Neural cell (in vitro differentiated cells): ENCODE results near the gene ARL3. TPM values are rescaled to one million over a fixed set of nuclear protein-coding genes. Genes with fewer than 3 reads are reported as not detected.

Source experiments
- H2AFZ ChIP-seq: fragments of 200-600, 300-800 bp; sonication (generic), shearing (Covaris generic); 2 replicates; pipeline ENCODE4 v1.6.0; 2014; ENCODE audit warnings: low read depth, mild to moderate bottlenecking, antibody characterized with exemption, low read length, moderate library complexity
- H3F3A ChIP-seq: fragments of 200-600 bp; shearing (Covaris generic); 2 replicates; pipeline ENCODE4 v1.6.1; 2016; ENCODE audit warnings: mild to moderate bottlenecking, moderate library complexity, mixed read lengths, antibody characterized with exemption, low read length; ENCODE audit not compliant: insufficient read depth, poor library complexity, severe bottlenecking
- H3K27ac ChIP-seq: fragments of 200-600, 300-800 bp; sonication (generic), shearing (Covaris generic); 2 replicates; pipeline ENCODE4 v1.5.1; 2014; ENCODE audit warnings: mild to moderate bottlenecking, low read length, moderate library complexity
- H3K27me3 ChIP-seq: fragments of 300-800, 200-600 bp; sonication (generic), shearing (Covaris generic); 2 replicates; pipeline ENCODE4 v1.6.0; 2014; ENCODE audit warnings: mild to moderate bottlenecking, low read depth, low read length, moderate library complexity; ENCODE audit not compliant: insufficient read depth
- H3K36me3 ChIP-seq: fragments of 300-800, 200-600 bp; sonication (generic), shearing (Covaris generic); 2 replicates; pipeline ENCODE4 v1.5.1; 2014; ENCODE audit warnings: mild to moderate bottlenecking, antibody characterized with exemption, low read length, moderate library complexity; ENCODE audit not compliant: insufficient read depth
- H3K4me2 ChIP-seq: fragments of 300-800, 200-600 bp; sonication (generic), shearing (Covaris generic); 2 replicates; pipeline ENCODE4 v1.6.0; 2014; ENCODE audit warnings: mild to moderate bottlenecking, low read length
- H3K4me3 ChIP-seq: fragments of 300-800, 200-600 bp; sonication (generic), shearing (Covaris generic); 2 replicates; pipeline ENCODE4 v1.5.1; 2014; ENCODE audit warnings: mild to moderate bottlenecking, low read length, moderate library complexity
- H3K79me2 ChIP-seq: fragments of 200-600 bp; shearing (Covaris generic); replicated peaks from 2 replicates; pipeline ENCODE4 v1.6.0; 2014; ENCODE audit warnings: mild to moderate bottlenecking, low read length, moderate library complexity; ENCODE audit not compliant: insufficient read depth
- H3K9ac ChIP-seq: fragments of 300-800, 200-600 bp; sonication (generic), shearing (Covaris generic); 2 replicates; pipeline ENCODE4 v1.6.1; 2016; ENCODE audit warnings: mild to moderate bottlenecking, low read length, mixed read lengths
- H3K9me2 ChIP-seq: fragments of 200-600 bp; shearing (Covaris generic); 2 replicates; pipeline ENCODE4 v1.6.1; 2016; ENCODE audit warnings: mild to moderate bottlenecking, low read length, mixed read lengths; ENCODE audit not compliant: insufficient read depth
- H3K9me3 ChIP-seq: fragments of 200-600, 300-800 bp; sonication (generic), shearing (Covaris generic); 2 replicates; pipeline ENCODE4 v1.6.1; 2016; ENCODE audit warnings: mild to moderate bottlenecking, mixed run types, low read length, moderate library complexity, mixed read lengths
- H4K20me1 ChIP-seq: fragments of 200-600 bp; shearing (Covaris generic); 2 replicates; pipeline ENCODE4 v1.6.1; 2016; ENCODE audit warnings: mild to moderate bottlenecking, mixed run types; ENCODE audit not compliant: insufficient read depth
- CTCF ChIP-seq: fragments of 450-650 bp; IDR thresholded peaks from 2 replicates; pipeline ENCODE4 v1.5.1; 2014; ENCODE audit warnings: antibody characterized with exemption, mild to moderate bottlenecking, moderate library complexity; ENCODE audit not compliant: poor library complexity, severe bottlenecking
- EP300 ChIP-seq: fragments of 450-650 bp; conservative IDR thresholded peaks from 2 replicates; pipeline ENCODE4 v1.6.1; 2014; ENCODE audit warnings: antibody characterized with exemption, mild to moderate bottlenecking, moderate library complexity; ENCODE audit not compliant: poor library complexity, severe bottlenecking
- EZH2 ChIP-seq: fragments of 200-600, 300-800 bp; shearing (Covaris generic), sonication (generic); IDR thresholded peaks from 2 replicates; pipeline ENCODE4 v1.6.1; 2014; ENCODE audit warnings: antibody characterized with exemption, low read length, borderline replicate concordance, mild to moderate bottlenecking; ENCODE audit not compliant: insufficient read depth, poor library complexity, severe bottlenecking
- MXI1 ChIP-seq: fragments of 450-650 bp; conservative IDR thresholded peaks from 2 replicates; pipeline ENCODE4 v1.6.1; 2014; ENCODE audit warnings: antibody characterized with exemption, mild to moderate bottlenecking; ENCODE audit not compliant: poor library complexity, severe bottlenecking
- POLR2AphosphoS5 ChIP-seq: IDR thresholded peaks from 2 replicates; pipeline ENCODE4 v1.6.1; 2012
- RAD21 ChIP-seq: fragments of 450-650 bp; conservative IDR thresholded peaks from 2 replicates; pipeline ENCODE4 v1.6.1; 2014; ENCODE audit warnings: antibody characterized with exemption, mild to moderate bottlenecking, moderate library complexity
- REST ChIP-seq: IDR thresholded peaks from 2 replicates; pipeline ENCODE4 v1.6.1; 2012; ENCODE audit warnings: borderline replicate concordance
- TAF1 ChIP-seq: IDR thresholded peaks from 2 replicates; pipeline ENCODE4 v1.6.1; 2012; ENCODE audit warnings: low read depth
- polyA plus RNA-seq: library from polyadenylated mRNA; depleted of rRNA; stranded (reverse); fragments of >200 nt; gene quantifications from 2 replicates; pipeline ENCODE4 v1.2.3, GENCODE V29; 2014

The ARL3 gene
- polyA plus RNA-seq, 1 donor from 2014 or later = 56.0 TPM

- no peak overlapping the region for H3K4me3 ChIP-seq
- no peak overlapping the region for H3K9ac ChIP-seq
- TF ChIP-seq CTCF = no peak
- no peak for TF ChIP-seq EZH2
- TF ChIP-seq REST = no peak
- H3K4me2 ChIP-seq = no peak overlapping the region
- H2AFZ ChIP-seq = no peak overlapping the region
- H3K9me2 ChIP-seq = no peaks in the 10 kb centered on the region
- H3K27me3 ChIP-seq = no peaks in the 10 kb centered on the region
- H3K9me3 ChIP-seq = no peaks in the 10 kb centered on the region
- H3F3A ChIP-seq = no peaks in the 10 kb centered on the region
- no peaks in the 10 kb centered on the region for H3K79me2 ChIP-seq
- H3K27ac ChIP-seq = no peak overlapping the region
- H3K36me3 ChIP-seq = peaks cover 5% of the 10 kb centered on the region
- H4K20me1 ChIP-seq = no peaks in the 10 kb centered on the region
Observed at GRCh38 chr10:102683736-102684135, 30.5 kb downstream of the ARL3 start.

DNA sequence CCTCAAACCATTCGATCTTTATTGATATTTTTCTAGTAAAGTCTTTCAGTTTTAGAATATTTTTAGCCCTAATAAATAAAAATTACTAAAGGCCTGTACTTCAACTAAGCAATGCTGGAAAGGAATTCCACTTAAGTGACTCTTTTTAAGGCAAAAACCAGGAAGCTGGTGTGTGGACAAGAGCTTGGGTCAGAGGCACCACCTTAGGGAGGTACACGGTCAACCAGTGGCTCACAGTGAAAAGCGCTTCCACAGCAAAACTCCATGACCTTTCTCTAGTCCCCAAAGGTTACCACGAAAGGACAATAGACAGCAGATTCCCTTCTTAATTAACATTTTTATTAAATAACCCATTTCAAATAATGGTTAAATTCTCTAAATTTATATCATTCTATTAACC, 31.2 kb downstream of the ARL3 start:
- Histone ChIP-seq H4K20me1 (no peaks in the 10 kb centered on the region), H3F3A (no peaks in the 10 kb centered on the region), H2AFZ (no peak overlapping the region), H3K4me3 (no peak overlapping the region), H3K27ac (no peak overlapping the region), H3K4me2 (no peak overlapping the region), H3K27me3 (no peaks in the 10 kb centered on the region), H3K79me2 (no peaks in the 10 kb centered on the region), H3K9me3 (no peaks in the 10 kb centered on the region), H3K9me2 (no peaks in the 10 kb centered on the region), H3K9ac (no peak overlapping the region), H3K36me3 (peaks cover 5% of the 10 kb centered on the region)
- TF ChIP-seq EP300 (no peak), POLR2AphosphoS5 (no peak), TAF1 (no peak), REST (no peak), EZH2 (no peak), MXI1 (no peak), RAD21 (no peak), CTCF (no peak)
